VCaP (cell line): ENCODE results near the gene ACTL7A.

Source experiments
- H3K27ac ChIP-seq: fragments of 450-650 bp; 2 replicates; pipeline ENCODE4 v1.5.1; 2017
- TF ChIP-seq, protein P1 (sequence below): fragments of 450-650 bp; conservative IDR thresholded peaks from 2 replicates; pipeline ENCODE4 v1.5.1; 2017; ENCODE audit warnings: mild to moderate bottlenecking, moderate library complexity

ACTL7A gene

DNA sequence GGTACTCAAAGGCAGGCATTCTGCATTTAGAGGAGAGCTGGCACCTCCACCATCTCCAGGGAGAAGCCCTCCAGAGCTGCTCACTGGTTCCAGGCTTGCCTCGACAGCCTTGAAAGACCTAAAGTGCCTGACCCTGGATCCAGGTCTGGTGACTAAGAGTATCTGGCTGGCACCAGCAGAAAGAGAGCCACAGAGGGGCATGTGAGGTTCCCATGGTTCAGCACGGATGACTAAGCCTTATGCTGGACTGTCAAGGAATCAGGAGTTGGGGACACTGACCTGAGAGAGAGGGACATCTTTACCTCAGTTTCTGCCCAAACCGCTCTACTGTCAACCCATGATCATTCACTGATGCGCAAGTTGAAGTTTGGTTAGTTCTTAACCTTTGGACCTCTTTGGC is 3.0 kb downstream of the ACTL7A start:
- TF ChIP-seq, protein P1, sequence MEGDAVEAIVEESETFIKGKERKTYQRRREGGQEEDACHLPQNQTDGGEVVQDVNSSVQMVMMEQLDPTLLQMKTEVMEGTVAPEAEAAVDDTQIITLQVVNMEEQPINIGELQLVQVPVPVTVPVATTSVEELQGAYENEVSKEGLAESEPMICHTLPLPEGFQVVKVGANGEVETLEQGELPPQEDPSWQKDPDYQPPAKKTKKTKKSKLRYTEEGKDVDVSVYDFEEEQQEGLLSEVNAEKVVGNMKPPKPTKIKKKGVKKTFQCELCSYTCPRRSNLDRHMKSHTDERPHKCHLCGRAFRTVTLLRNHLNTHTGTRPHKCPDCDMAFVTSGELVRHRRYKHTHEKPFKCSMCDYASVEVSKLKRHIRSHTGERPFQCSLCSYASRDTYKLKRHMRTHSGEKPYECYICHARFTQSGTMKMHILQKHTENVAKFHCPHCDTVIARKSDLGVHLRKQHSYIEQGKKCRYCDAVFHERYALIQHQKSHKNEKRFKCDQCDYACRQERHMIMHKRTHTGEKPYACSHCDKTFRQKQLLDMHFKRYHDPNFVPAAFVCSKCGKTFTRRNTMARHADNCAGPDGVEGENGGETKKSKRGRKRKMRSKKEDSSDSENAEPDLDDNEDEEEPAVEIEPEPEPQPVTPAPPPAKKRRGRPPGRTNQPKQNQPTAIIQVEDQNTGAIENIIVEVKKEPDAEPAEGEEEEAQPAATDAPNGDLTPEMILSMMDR: no peak
- no peak overlapping the region for H3K27ac ChIP-seq

DNA sequence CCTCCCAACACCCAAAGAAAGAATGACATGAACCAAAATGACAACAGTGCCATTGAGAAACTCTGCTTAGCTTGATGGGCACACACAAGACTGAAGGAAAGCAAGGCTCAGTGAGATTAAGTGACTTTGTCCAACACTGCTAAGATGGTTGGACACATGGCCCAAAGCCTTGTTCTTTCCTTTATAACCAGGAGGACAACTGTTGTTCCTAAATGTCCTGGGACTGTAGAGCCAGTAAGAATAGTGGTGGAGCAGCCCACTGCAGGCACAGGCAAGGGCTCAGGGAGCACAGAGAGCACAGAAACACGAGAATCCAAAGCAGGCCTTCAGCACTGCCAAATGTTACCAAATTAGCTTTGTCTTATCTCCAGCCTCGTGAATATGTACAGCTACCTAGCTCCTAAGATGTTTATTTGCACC is 3.9 kb downstream of the ACTL7A start:
- H3K27ac ChIP-seq: no peak overlapping the region
- TF ChIP-seq, protein P1: no peak; the same call in 1 of the 2 replicates

DNA sequence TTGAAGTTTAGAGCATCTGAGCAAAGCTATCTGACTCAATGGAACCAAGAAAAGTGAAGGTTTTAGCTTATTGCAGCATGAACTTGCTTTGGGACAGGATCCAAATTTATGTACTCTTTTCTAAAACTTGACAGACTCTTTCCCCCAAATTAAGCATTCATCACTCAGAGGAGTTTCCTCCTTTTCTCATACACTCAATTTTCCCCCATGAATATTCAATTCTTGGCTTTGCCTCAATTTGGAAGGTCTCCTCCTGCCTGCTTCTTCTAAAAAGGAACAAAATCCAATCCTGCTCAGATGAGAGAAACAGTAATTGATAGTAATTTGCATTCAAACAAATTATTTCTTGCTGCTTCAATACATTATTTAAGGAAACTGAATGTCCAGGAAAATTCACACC is 5.0 kb downstream of the ACTL7A start:
- TF ChIP-seq, protein P1: no peak
- H3K27ac ChIP-seq: no peak overlapping the region

DNA sequence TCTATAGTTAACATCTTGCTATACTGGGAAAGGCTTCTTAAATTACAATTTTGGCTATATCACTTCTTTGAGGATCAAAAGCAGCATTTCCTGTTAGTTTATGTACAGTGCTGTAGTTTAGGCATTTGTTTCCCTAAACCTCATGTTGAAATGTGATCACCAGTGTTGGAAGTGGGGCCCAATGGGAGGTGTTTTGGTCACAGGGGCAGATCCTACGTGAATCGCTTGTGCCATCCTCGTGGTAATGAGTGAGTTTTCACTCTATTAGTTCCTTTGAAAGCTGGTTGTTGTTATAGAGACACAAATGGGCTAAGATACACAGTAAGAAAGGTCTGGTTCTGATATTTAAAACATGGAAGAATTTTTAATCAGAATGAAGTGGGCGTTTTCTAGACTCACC is 5.8 kb downstream of the ACTL7A start:
- TF ChIP-seq, protein P1: no peak
- H3K27ac ChIP-seq: no peak overlapping the region

DNA sequence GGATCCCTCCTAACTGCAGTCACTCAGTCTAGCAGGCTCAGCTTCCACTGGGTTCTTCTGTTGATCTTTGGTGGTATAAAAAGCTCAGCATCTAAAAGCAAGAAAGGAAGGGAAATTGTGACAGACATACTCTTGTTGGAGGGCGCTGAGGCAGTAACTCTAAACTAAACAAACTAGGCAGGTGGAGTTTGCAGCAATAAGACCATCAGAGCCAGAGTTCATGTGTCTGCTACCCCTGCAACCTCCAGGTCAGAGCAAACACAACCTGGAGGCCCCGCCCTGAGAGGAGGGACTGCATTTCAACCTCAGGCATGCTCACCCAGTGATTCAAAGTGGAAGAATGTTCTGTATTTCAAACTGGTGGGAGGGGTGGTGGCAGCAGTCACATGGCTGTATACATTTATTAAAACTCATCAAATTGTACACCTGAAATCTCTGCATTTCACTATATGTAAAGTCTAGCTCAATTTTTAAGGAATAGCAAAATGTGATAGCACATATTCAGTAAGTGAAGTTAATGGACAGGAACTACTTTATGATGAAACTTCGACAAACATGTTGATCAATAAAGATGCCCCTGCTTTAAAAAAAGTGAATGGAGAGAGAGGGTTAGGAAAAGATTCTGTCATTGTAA is 7.1 kb downstream of the ACTL7A start:
- TF ChIP-seq, protein P1: no peak
- H3K27ac ChIP-seq: no peak overlapping the region

DNA sequence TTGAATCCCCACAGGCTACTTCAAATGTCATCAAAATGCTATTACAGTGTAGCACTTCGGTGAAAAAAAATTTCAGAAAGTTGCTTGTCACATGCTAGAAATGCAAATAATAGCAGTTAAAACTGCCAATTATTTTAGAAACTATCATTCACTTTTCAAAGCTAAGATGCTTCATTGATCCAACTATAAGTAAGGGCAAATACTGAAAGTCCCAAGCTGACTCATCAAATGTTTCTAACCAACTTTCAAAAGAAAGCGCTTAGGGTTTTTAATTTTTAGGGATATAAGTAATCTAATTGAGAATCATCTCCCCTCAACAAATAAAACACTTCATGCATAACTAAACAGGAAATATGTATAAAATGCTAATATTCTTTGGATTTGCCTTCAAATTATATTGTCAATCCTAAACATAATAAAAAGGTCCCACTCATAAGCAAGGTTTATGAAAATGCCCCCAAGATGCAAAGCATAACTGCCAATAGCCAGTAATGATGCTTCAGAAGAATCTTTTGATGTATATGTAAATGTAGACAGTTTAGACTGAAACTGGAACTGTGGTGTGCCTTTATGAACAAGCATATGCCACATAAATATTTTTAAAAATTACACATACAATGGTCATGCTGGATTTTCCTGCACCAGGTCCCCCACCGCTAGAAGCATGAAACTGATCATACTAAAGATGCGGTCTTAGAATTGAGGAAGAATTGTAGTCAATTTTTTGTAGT is 12.2 kb downstream of the ACTL7A start:
- TF ChIP-seq, protein P1: no peak
- no peak overlapping the region for H3K27ac ChIP-seq

DNA sequence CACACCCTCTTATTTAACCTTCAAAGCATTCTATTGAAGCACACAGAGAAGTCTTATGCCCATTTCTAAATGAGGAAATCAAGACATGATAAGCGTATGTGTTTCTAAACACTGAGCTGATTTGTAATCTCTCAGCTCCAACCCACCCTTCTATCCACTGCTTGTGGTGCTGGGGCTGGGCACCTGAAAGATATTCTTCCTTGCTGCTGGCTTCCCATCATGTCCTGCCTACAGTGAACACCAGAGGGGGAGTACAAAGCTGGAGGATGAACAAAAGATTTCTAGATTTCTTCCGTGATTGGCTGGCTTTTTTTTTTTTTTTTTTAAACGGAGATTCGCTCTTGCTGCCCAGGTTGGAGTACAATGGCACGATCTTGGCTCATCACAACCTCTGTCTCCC is 14.4 kb downstream of the ACTL7A start:
- TF ChIP-seq, protein P1: no peak
- no peak overlapping the region for H3K27ac ChIP-seq
